Tibial artery (tissue), 4 donors: ENCODE results near the gene INCA1.

Experiments used
- DNase-seq, 2 donors: peaks; one replicate each; pipeline ENCODE4 v3.0.0-alpha.2; 2019
- H3K27ac ChIP-seq, 2 donors: fragments of 200-600 bp; sonication (generic) in 1 of 2; 1 replicate in 1 of 2; 2 replicates in 1 of 2; pipeline ENCODE4 v1.5.1; 2018 to 2019; ENCODE audit warnings: mild to moderate bottlenecking in 1 of 2
- H3K27me3 ChIP-seq, 2 donors: fragments of 200-600 bp; sonication (generic) in 1 of 2; one replicate each; pipeline versions ENCODE4 v1.5.1 to v1.6.0; 2016 to 2019
- H3K36me3 ChIP-seq, 3 donors: fragments of 200-600 bp; sonication (generic) in 2 of 3; one replicate each; pipeline ENCODE4 v1.5.1; 2016 to 2019; ENCODE audit warnings: mild to moderate bottlenecking in 2 of 3
- H3K4me1 ChIP-seq, 4 donors: fragments of 200-600 bp; sonication (generic) in 2 of 4; 1 replicate in 3 of 4; 2 replicates in 1 of 4; pipeline ENCODE4 v1.5.1; 2016 to 2019
- H3K4me3 ChIP-seq, 2 donors: fragments of 200-600 bp; sonication (generic) in 1 of 2; 1 replicate in 1 of 2; 2 replicates in 1 of 2; pipeline ENCODE4 v1.5.1; 2018 to 2019; ENCODE audit warnings: mild to moderate bottlenecking in 2 of 2
- H3K9me3 ChIP-seq, 3 donors: fragments of 200-600 bp; sonication (generic) in 1 of 3; one replicate each; pipeline ENCODE4 v1.5.1; 2016 to 2019
- CTCF ChIP-seq, 2 experiments: fragments of 200-600 bp in 1 of 2; fragments of 450-650 bp in 1 of 2; IDR thresholded peaks; one replicate each; pipeline ENCODE4 v1.5.1; 2017 to 2019; ENCODE audit warnings: antibody characterized with exemption in 2 of 2, mild to moderate bottlenecking in 1 of 2, moderate library complexity in 1 of 2
- intact Hi-C: fragments of 100-400 bp; cut with DNase I; formaldehyde crosslinking; loops from one replicate; pipeline ENCODE4 v1.15.0; 2023; ENCODE audit warnings: low total_unique reads

INCA1 gene

DNA sequence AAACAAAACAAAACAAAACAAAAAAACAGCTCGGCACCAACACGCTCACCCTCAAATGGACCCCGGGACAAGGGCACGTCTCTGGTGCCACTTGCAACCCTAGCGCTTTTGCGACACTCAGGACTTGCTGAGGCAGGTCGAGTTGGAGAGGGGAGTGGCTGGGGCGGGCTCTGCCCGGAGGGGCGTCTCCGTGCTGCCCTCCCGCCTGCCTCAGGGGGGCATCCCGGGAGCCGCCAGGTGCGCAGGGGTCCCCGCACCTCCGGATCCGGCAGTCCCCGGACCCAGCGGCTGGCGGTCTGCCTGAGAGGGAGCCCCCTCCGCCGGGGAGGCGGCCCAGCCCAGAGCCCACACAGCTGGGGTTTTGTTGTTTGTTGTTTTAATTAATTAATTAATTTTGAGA lies 38.0 kb upstream of the INCA1 start, which contains the start of gene SLC52A1:
Gene SLC52A1 (minus strand): TSS at position 112 of the 400 bp plus-strand sequence. CDS start 820 bp downstream, outside the sequence.
- H3K27ac ChIP-seq, result no peak within 1 kb of the TSS

DNA sequence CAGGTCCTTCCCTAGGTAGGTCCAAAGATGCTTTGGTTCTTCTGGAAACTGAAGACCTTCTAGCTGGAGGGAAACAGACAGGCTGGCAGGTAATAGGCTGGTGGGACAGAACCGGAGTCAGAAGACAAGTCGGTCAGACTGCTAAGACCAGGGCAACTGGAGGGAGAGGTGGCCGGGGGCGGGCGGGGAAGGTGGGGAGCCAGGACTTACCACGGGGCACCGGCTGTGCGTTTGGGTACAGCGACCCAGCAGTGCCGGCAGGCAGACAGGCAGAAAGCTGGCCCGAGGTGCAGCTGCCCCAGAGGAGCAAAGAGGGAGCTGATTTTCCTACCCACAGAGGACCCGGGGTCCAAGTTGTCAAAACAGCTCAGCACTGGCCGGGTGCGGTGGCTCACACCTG lies 37.3 kb upstream of the INCA1 start:
- Histone ChIP-seq H3K4me3 (no peak overlapping the region), H3K27ac (no peak overlapping the region), H3K36me3 (no peaks in the 10 kb centered on the region), H3K4me1 (peaks cover 0 to 15% (median 6%) of the 10 kb centered on the region in 4 donors), H3K27me3 (peaks cover 0 to 19% of the 10 kb centered on the region in 2 donors), H3K9me3 (no peaks in the 10 kb centered on the region)
- DNase-seq, result no peak
- intact Hi-C loops, result no loop called here
- TF ChIP-seq CTCF (IDR thresholded peaks at IDR 0.05), result no peak

More for the DNA sequence above, 38.0 kb upstream of the INCA1 start, which contains the start of gene SLC52A1:
- TF ChIP-seq CTCF (IDR thresholded peaks at IDR 0.05), result no peak
- intact Hi-C loops, result no loop called here
- Histone ChIP-seq H3K27me3 (peaks cover 0 to 19% of the 10 kb centered on the region in 2 donors), H3K4me3 (no peak within 1 kb of the TSS), H3K36me3 (no peaks in the 10 kb centered on the region), H3K9me3 (no peaks in the 10 kb centered on the region), H3K4me1 (peaks cover 0 to 15% (median 6%) of the 10 kb centered on the region in 4 donors)
- no peak for DNase-seq

GRCh38 chr17:5034063-5034462 lies 36.7 kb upstream of the INCA1 start:
- intact Hi-C loops, result no loop called here

DNA sequence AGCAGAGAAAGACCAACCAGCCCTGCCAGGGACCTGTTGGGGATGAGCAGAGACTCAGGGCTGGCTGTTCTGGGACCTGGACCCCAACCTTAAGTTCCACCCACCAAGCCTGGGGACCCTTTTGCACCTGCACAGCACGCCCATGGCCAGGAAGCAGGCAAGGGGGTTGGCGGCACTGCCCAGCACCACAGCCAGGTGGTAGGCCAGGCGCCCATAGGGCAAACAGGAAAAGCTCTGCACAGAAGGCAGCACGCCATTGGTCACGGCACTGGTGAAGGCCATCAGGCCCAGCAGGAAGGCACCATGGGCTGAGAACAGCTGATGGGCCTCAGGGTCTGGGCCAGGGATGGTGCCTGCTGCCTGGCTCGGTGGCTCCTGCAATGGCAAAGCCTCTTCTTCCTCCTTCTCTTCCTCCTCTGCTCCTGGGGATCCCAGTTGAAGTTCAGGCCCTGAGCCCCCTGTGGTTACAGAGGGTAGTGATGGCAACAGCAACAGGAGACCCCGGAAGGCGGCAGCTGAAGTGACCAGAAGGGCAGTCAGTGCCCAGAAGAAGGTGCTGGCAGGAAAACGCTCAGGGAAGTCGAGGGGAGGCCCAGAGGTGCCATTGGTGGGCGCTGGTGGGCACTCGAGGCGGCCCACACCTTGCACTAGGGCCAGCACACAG lies 36.2 kb upstream of the INCA1 start:
- H3K36me3 ChIP-seq, result no peaks in the 10 kb centered on the region
- no peak overlapping the region for H3K27ac ChIP-seq
- no peaks in the 10 kb centered on the region for H3K9me3 ChIP-seq
- intact Hi-C loops, result no loop called here
- DNase-seq, result no peak
- TF ChIP-seq CTCF (IDR thresholded peaks at IDR 0.05), result no peak
- H3K4me1 ChIP-seq, result peaks cover 0 to 15% (median 6%) of the 10 kb centered on the region in 4 donors
- no peak overlapping the region for H3K4me3 ChIP-seq
- H3K27me3 ChIP-seq, result peaks cover 0 to 19% of the 10 kb centered on the region in 2 donors

More at GRCh38 chr17:5034063-5034462, 36.7 kb upstream of the INCA1 start:
- H3K4me1 ChIP-seq, result peaks cover 0 to 15% (median 6%) of the 10 kb centered on the region in 4 donors
- DNase-seq, result no peak
- no peaks in the 10 kb centered on the region for H3K9me3 ChIP-seq
- H3K27ac ChIP-seq, result no peak overlapping the region
- H3K36me3 ChIP-seq, result no peaks in the 10 kb centered on the region
- TF ChIP-seq CTCF (IDR thresholded peaks at IDR 0.05), result no peak
- H3K4me3 ChIP-seq, result no peak overlapping the region
- H3K27me3 ChIP-seq, result peaks cover 0 to 19% of the 10 kb centered on the region in 2 donors

GRCh38 chr17:5032865-5033264 lies 35.5 kb upstream of the INCA1 start:
- no peak overlapping the region for H3K4me3 ChIP-seq
- no peak for DNase-seq
- H3K9me3 ChIP-seq, result no peaks in the 10 kb centered on the region
- peaks cover 0 to 19% of the 10 kb centered on the region in 2 donors for H3K27me3 ChIP-seq
- peaks cover 0 to 15% (median 6%) of the 10 kb centered on the region in 4 donors for H3K4me1 ChIP-seq
- H3K36me3 ChIP-seq, result no peaks in the 10 kb centered on the region
- intact Hi-C loops, result no loop called here
- H3K27ac ChIP-seq, result no peak overlapping the region
- TF ChIP-seq CTCF (IDR thresholded peaks at IDR 0.05), result no peak
